ENCODE measurements around the gene BCHE. TPM values are rescaled to one million over a fixed set of nuclear protein-coding genes. Genes with fewer than 3 reads are reported as not detected.

Gene BCHE
- total and polyA plus RNA-seq, 2 of the 13 experiments (the other 11 are each of a cell fraction or from before 2014, with no cell fraction given): not detected

DNA sequence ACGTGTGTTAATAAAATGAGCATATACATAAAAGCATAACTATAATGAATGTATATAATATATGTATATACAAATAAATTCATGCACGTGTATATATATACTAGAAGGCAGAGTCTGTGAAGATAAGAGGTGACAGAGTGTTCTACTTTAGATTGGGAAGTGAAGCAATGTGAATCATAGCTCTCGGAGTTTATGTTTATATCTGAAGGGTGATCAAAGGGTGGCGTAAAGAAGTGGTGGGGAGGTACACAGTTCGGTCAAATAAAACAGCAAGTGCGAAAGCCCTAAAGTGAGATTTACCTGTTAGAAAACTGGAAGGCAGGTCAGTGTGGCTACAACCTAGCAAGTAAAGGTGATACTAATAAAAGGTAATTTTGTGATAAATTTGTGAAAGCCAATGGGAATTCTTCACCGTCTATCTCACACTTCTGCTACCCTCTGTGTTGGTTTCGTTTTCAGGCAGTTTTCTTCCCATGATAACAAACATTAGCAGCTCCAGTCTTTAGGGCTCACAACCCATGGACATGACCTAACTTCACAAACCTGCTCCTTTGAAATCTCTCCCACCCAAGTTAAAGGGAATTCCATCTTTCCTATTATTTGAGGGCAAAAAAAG lies 46.7 kb upstream of the BCHE start:
- POLR2A ChIA-PET: interaction anchor here (1.7 kb wide), 1 partner anchor 10 kb away, joined by 6 read pairs; no protein-coding TSS in a partner anchor
- DNase-seq (ENCODE audit: low spot score): no peak
- Histone ChIP-seq H3K9ac (ENCODE audit: insufficient read depth, low read depth, low read length) (no peak overlapping the region), H3K79me2 (ENCODE audit: insufficient read depth, low read length) (peaks cover 3% of the 10 kb centered on the region), H3K36me3 (replicated peaks in 1 of 2; ENCODE audit: control insufficient read depth in 1 of 2, insufficient read depth in 2 of 2, low read length in 2 of 2) (no peaks in the 10 kb centered on the region), H3K27me3 (ENCODE audit: control insufficient read depth in 1 of 2, insufficient read depth in 2 of 2, low read length in 2 of 2) (no peaks in the 10 kb centered on the region), H3K27ac (ENCODE audit: extremely low read length, insufficient read depth, low read length) (no peak overlapping the region), H4K20me1 (ENCODE audit: insufficient read depth, low read length) (no peaks in the 10 kb centered on the region), H3K9me3 (ENCODE audit: low read length) (no peaks in the 10 kb centered on the region), H3K4me2 (ENCODE audit: low read depth, low read length) (no peak overlapping the region), H3K4me3 (replicated peaks in 1 of 3; ENCODE audit: insufficient read depth in 1 of 3, low read depth in 2 of 3, low read length in 3 of 3) (no peak overlapping the region), H3K4me1 (ENCODE audit: insufficient read depth, low read length) (no peaks in the 10 kb centered on the region), H2AFZ (ENCODE audit: low read length) (no peak overlapping the region)
- 89% methylated on average over 8 of the region's 8 CpGs for WGBS (ENCODE audit: low lambda C conversion rate)
- in situ Hi-C loops (cut with HindIII; ENCODE audit: extremely low pct_ligation_motif_present, low pct_unique_long_range_greater_than_20kb) (no loop called here), intact Hi-C loops (cut with micrococcal nuclease; ENCODE audit: unreplicated experiment) (no loop called here)
- CTCF ChIA-PET (ENCODE audit: low intra/inter-chr PET ratio, low total read pairs): no interaction called here
- BruUV-seq (replicated peaks): no TSS peak
- FAIRE-seq: no peak
- ATAC-seq: no peak
- no peak for TF ChIP-seq MTA3 (CRISPR knock-in tag; IDR thresholded peaks at IDR 0.05)
- no peak for TF ChIP-seq FOXA1 (IDR thresholded peaks at IDR 0.05)
- TF ChIP-seq FOXA1 (CRISPR knock-in tag; IDR thresholded peaks at IDR 0.05): no peak
- TF ChIP-seq ZNF691 (CRISPR knock-in tag; IDR thresholded peaks at IDR 0.05; ENCODE audit: borderline replicate concordance, low read depth): no peak
- TF ChIP-seq ZBTB20 (CRISPR knock-in tag; IDR thresholded peaks at IDR 0.05; ENCODE audit: borderline replicate concordance, low read depth): no peak
- no peak for TF ChIP-seq ZFY (CRISPR knock-in tag; IDR thresholded peaks at IDR 0.05)
- TF ChIP-seq NRL (CRISPR knock-in tag; IDR thresholded peaks at IDR 0.05; ENCODE audit: borderline replicate concordance): no peak
- TF ChIP-seq CCDC6 (CRISPR knock-in tag; IDR thresholded peaks at IDR 0.05): no peak
- no peak for TF ChIP-seq ZC3H4 (CRISPR knock-in tag; IDR thresholded peaks at IDR 0.05; ENCODE audit: borderline replicate concordance)
- no peak for TF ChIP-seq ZNF891 (CRISPR knock-in tag; IDR thresholded peaks at IDR 0.05)
- no peak for TF ChIP-seq U2AF1 (optimal IDR thresholded peaks at IDR 0.05; ENCODE audit: low read depth, low read length)
- TF ChIP-seq RNF2 (conservative IDR thresholded peaks at IDR 0.05; ENCODE audit: low read depth): no peak
